ENCODE results near the gene PALB2.
"Not testable (repeated sequence)": the region's sequence is repeated elsewhere in the genome, so short reads cannot be mapped to it uniquely, and the experiment has no call there.

Gene PALB2

DNA sequence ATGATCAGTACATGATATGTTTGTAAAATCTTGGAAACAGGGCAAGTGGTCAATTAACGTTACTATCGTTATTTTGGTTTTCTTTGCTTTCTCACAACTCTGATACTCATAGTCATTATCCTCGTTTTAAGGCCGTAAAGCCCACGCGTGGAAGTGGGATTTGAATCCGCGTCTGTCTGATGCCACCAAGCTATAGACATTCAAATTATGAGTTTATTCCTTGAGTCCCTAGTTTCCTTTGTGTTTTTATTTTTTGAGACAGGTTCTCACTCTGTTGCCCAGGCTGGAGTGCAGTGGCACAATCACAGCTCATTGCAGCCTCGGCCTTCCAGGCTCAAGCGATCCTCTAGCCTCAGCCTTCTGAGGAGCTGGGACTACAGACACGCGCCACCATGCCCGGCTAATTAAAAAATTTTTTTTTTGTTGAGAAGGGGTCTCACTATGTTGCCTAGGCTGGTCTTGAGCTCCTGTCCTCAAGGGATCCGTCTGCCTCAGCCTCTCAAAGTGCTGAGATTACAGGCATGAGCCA, 1.2 kb upstream of the PALB2 start:
- no peak for DNase-seq

DNA sequence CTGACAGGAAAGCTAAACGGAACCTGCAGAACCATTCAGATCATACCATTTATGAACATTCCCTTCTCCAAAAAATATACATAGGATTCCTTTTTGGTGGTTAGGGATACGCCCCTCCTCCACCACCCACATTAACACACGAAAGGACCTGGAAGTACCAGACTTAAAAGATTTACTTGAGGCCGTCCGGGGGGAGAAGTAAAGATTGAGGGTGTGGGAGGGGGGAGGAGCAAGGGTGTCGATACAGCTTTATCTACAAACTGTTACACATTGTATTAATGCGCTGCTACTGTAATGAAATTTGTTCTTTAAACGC, 537 bp downstream of the PALB2 start:
- no peak for DNase-seq

DNA sequence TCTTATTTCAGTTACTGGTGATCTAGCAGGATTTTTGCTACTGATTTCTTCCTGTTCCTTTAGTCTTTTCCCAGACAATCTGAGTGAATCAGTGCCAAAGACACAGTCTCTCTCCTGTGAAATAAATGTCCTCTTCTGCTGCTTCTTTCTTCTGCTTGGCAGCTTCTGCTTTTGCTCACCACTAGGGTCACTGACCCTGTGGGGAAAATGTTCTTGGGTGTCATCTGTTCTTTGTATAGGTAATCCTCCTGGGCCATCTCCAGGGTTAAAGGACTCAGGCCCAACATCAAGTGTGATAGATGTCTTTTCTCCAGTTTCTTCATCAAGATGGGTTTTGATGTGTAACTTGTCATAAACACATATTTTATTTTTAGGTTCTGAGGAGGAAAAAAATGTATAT, 5.2 kb downstream of the PALB2 start:
- DNase-seq = no peak

- DNase-seq = no peak
Observed at GRCh38 chr16:23634461-23635036, 6.6 kb downstream of the PALB2 start.

- DNase-seq = not testable (repeated sequence)
Observed at GRCh38 chr16:23631874-23632273, 9.2 kb downstream of the PALB2 start.

DNA sequence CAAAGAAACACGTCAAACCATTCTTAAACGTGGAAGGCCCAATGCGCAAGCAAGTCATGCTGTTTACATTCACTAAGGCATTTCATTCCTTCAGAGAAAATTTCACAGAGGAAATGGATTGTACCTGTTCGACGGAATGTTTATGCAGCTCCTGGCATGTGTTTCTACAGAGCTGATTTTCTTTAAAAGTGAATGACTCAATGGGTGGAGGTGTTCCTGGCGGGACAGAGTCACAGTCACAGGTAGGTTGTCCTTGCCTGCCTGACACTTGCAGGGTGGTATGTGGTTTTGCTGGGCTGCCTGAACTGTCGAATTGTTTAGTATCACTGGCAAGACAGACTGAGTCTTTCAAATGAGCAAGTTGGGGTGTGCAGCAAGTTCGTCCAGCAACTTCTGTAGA, 11.6 kb downstream of the PALB2 start:
- DNase-seq = no peak

GRCh38 chr16:23624092-23624491, 17.0 kb downstream of the PALB2 start:
- no peak for DNase-seq

GRCh38 chr16:23615805-23616204, 25.3 kb downstream of the PALB2 start:
- DNase-seq = no peak

DNA sequence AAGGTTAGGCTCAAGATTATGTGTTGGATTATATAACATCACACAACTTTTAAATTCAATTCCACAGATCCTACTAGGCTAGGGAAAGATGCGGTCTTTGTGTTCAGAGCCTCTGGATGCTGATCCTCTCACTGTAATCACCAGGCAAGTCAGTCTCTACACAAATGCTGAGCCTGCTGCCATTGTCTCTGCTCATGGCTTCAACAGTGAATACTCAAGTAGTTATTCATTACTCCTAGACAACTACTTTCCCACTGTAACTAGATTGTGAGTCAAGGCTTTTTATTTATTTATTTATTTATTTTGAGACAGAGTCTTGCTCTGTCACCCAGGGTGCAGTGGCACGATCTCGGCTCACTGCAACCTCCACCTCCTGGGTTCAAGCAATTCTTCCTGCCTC, 29.2 kb downstream of the PALB2 start:
- DNase-seq = no peak

DNA sequence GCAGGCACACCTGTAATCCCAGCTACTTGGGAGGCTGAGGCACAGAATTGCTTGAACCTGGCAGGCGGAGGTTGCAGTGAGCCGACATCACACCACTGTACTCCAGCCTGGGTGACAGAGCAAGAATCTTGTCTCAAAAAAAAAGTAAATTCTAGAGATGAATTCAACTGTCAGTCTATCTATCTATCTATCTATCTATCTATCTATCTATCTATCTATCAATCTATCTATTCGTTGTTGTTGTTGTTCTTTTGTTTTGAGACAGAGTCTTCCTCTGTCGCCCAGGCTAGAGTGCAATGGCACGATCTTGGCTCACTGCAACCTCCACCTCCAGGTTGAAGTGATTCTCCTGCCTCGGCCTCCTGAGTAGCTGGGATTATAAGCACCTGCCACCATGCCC, 30.2 kb downstream of the PALB2 start:
- not testable (repeated sequence) for DNase-seq

- no peak for DNase-seq
Observed at GRCh38 chr16:23609929-23610328, 31.2 kb downstream of the PALB2 start.

- no peak for DNase-seq
Observed at GRCh38 chr16:23608194-23608593, 32.9 kb downstream of the PALB2 start.

GRCh38 chr16:23607726-23608125, 33.4 kb downstream of the PALB2 start:
- no peak for DNase-seq

DNA sequence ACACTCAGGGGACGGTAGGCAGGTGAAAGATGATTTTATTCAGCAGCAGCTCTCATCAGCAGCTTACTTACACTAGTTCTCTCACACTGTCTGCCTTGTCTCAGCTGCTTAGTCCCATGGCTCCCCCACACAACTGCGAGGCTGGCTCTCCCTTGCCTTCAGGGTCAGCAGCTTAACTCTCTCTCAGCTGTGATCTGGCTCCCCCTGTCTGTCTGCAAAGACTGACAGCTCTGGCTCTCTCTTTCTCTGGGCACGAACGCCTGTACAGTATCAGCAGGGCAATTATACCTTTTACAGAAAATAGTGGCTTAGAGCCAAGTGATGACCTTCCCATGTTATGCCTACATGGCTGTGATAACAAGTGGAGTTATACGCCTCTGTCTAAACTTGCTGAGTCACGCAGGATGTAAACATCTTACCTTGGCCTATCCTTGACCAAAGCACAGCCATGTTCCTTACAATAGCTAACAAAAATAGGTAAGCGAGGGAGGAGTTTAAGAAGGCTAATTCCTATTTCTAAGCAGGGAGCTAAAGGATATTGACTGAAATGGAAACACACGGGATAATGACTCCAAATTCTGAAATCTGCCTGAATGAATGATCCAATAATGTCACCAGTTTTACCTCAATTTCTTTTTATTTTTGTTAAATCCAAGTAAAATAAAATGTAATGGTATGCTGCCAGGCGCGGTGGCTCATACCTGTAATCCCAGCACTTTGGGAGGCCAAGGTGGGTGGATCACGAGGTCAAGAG, 43.9 kb downstream of the PALB2 start:
- peak; percentile 8 for DNase-seq

- peak; percentile 82 for DNase-seq
Observed at GRCh38 chr16:23595951-23596720, 45.0 kb downstream of the PALB2 start, which contains the start of gene NDUFAB1. TSS of gene NDUFAB1 (minus strand) at chr16:23596316. CDS start at chr16:23596290, 26 bp downstream.

GRCh38 chr16:23595246-23595950, 45.7 kb downstream of the PALB2 start:
- DNase-seq = no peak

- DNase-seq = no peak
Observed at GRCh38 chr16:23594186-23594585, 46.9 kb downstream of the PALB2 start.

GRCh38 chr16:23590181-23590580, 50.9 kb downstream of the PALB2 start:
- no peak for DNase-seq

DNA sequence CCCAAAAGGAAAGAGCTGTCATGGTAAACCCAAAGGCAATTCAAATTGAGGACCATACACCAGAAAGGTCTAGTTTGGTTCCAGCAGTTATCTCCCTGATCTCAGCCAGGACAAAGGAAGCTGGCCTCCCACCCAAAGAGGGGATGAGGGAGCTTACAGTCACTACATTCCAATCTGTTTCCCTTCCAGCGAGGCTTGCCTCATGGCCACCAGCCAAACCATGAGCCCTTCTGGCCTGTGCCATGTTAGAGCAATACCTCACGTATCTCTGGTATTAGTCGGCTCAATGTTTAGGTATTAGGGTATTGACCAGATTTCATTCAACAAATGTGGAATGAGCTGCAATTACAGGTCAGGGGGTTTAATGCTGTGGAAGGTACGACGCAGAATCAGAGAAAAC, 53.4 kb downstream of the PALB2 start:
- DNase-seq = no peak

GRCh38 chr16:23584186-23585076, 56.7 kb downstream of the PALB2 start:
- DNase-seq = no peak

- not testable (repeated sequence) for DNase-seq
Observed at GRCh38 chr16:23583271-23583670, 57.8 kb downstream of the PALB2 start.

DNA sequence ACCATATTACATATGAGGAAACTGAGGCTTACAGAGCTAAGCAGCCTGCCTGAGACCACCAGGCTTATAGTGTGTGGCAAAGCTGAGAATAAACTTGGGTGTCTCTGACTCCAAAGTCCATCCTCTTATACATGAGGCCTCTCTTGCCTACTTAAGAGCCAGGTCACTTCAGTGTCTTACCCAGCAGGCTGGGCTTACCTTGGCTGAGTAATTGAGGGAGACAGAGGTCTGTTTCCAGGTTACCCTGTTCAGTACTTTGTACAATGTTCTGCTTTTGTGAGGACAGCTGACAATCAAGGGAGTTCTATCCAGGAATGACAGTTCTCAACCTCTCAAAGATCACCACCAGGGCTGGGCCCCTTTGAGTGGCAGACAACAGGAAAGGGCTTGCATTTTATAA, 59.3 kb downstream of the PALB2 start:
- DNase-seq = no peak

Measured in NCI-H510A (cell line).